ENCODE data around the gene UBE2I.
"Not testable (repeated sequence)": the region's sequence is repeated elsewhere in the genome, so short reads cannot be mapped to it uniquely, and the experiment has no call there.

UBE2I gene

GRCh38 chr16:1328136-1328535 is 18.7 kb downstream of the UBE2I start:
- not testable (repeated sequence) for DNase-seq (ENCODE audit: low read depth in 1 of 2, low spot score in 1 of 2)

DNA sequence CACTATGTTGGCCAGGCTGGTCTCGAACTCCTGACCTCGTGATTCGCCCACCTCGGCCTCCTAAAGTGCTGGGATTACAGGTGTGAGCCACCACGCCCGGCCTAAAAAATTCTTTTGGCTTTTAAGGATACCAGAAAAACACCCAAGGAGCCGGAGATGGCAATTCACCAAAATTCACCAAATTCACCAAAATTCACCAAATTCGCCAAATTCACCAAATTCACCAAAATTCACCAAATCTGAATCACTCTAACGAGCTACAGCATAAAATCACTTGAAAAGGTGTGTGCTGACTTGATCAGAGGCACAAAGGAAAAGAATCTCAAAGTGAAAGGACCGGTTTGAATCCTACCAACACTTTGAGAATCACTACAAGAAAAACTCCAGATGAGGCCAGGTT is 19.5 kb downstream of the UBE2I start:
- DNase-seq (ENCODE audit: low read depth in 1 of 2, low spot score in 1 of 2), result not testable (repeated sequence)

GRCh38 chr16:1330260-1330914 is 21.0 kb downstream of the UBE2I start:
- no peak for DNase-seq (ENCODE audit: low read depth in 1 of 2, low spot score in 1 of 2)

GRCh38 chr16:1330931-1331711 is 21.7 kb downstream of the UBE2I start:
- no peak for DNase-seq (ENCODE audit: low read depth in 1 of 2, low spot score in 1 of 2)

DNA sequence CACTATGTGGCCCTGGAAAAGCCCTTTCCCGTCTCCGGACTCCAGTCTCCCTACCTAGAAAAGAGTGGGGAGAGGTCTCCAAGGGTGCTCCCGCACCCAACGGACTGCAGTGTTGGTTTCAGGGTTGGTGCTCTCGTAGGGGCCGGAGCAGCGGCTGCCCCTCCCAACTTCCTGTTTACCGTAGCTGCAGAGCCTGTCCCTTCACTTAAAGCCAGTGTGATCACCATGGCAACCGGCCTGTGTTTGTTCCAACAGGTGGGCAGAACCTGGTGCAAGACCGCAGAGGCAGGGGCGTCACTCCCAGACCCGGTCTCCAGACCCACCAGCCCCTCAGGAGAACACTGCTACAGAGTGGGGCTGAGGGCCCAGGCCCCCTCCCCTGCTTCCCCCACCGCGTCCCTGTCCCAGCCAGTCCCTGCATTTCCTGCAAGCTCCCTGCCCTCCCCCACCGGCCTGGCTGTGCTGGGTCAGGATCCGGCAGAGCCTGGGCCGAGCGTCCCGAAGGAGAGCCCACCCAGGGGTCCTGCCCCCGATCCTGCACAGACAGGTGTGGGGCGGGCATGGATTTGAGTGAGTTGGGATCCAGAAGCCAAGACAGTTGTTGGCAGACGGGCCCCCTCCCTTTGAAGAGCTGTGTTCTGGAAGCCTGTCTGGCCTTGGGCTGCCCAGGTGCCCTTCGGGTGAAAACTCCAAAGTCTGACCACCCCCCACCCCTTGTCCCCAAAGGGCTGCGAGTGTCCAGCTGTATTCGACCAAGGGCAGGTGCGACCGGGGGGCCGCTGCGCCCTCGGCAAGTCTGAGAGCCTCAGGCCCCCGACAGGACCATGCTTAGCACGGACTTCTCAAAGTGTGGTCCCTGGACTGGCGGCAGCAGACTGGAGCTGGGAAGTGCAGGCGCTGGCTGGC is 22.5 kb downstream of the UBE2I start:
- no peak for DNase-seq (ENCODE audit: low read depth in 1 of 2, low spot score in 1 of 2)

GRCh38 chr16:1332618-1333148 is 23.2 kb downstream of the UBE2I start:
- DNase-seq (ENCODE audit: low read depth in 1 of 2, low spot score in 1 of 2), result no peak

- DNase-seq (ENCODE audit: low read depth in 1 of 2, low spot score in 1 of 2), result no peak
These were observed 23.8 kb downstream of the UBE2I start, which contains the start of gene BAIAP3 for GRCh38 chr16:1333149-1333812. BAIAP3 (plus strand) TSS chr16:1333645; CDS start chr16:1338550, 4,905 bp downstream.

DNA sequence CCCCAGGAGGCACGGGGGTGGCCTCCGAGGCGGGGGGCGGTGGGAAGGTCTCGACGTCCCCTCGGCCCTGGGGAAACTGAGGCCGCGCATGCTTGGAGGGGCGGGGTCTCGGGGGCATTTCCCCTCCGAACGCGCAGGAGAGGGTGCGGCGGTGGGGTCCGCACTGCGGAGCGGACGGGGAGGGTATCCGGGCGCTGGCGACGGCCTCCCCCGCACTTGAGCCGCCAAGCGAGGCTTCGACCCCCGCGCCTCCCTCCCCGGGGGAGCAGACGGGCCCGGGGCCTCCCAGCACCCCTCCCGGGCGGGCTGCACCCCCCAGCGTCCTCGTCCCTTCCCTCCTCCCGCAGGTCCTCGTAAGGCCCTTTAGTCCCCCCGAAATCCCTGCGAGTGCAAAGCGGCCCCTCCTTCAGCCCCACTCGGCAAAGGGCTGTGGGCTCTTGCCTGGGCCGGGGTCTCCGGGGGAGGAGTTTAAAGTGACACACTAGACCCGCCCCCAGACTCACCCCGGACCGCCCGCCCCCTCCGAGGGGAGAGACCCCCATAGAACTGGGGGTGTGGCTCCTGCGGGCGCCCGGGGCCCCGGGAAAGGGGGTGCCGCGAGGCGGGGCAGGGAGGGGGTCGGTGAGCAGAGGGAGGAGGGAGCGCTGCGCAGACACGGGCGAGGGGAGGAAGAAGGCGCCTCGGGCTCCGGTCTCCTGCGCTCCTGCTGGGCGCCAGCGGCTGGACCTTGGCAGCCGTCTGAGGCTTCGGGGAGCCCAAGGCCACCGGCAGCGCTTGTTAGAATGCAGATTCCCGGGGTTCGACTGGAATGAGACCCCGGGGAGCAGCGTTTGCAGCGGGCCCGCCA is 24.6 kb downstream of the UBE2I start:
- DNase-seq (ENCODE audit: low read depth in 1 of 2, low spot score in 1 of 2), result no peak

DNA sequence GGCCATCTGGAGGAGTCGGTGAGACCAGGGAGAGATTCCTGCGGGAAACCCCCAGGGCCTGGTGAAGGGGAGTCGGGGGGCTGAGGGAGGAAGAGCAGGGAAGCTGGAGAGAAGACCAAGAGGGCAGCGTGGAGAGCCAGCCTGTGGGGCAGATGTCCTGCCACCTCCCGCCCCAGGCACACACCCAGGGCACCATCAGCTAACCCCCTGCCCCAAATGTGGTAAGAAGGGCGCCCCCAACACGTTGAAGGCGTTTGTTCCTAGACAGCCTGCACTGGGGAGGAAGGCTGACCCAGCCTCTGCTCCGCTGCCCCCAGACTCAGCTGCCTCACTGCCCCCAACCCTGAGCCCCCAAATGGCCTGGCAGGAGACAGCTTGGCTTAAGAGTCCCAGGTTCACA is 25.3 kb downstream of the UBE2I start:
- DNase-seq (ENCODE audit: low read depth in 1 of 2, low spot score in 1 of 2), result no peak

DNA sequence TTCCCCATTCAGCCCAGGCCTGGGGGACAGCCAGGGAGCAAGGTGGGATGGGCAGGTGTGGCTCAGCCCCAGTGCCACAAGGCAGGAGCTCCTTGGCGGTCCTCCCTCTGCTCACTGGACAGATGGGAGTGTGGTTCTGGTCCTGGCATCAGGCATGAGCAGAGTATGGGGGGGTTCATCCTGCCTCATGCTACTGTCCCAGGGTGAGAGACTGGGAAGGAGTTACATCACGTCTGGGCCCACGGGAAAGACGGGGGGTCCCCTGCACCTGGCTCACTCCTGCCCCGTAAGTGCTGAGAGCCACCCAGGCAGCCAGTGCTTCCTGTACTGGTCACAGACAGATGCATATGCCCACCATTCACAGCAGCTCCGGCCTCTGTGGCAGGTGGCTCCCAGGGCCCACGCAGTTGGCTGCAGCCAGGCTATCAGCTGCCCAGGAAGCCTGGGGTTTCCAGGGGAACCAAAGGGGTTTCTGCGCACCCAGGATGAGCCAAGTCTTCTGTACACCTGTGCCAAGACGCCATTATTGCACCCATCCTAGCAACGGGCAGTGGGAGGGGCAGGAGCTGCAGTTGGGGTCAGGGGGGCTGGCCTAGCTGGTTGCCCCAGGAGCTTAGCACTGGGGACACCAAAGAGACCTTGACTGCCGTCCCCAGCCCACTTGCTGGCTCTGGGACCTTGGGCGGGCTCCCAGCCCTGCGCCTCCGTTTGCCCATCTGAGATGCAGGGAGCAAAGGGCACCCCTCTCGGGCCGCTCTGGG is 26.0 kb downstream of the UBE2I start:
- no peak for DNase-seq (ENCODE audit: low read depth in 1 of 2, low spot score in 1 of 2)

DNA sequence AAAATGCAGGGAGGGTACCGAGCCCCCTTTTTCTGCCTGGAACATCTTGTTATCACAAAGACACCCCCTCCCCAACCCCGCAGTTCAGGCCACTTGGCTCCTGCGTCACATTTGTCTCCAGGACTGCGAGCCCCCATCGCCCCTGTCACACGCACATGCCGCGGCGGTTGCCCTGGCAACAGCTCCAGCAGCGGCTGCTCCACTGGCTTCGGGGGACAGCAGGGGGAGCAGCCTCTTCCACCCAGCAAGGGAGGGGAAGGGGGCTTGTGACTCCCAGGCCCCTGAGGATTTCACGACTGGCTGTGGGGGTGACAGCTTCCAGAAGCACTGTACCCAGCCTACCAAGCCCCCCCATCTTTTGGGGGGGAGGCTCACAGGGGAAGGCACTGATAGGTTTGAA is 26.6 kb downstream of the UBE2I start:
- DNase-seq (ENCODE audit: low read depth in 1 of 2, low spot score in 1 of 2), result no peak

DNA sequence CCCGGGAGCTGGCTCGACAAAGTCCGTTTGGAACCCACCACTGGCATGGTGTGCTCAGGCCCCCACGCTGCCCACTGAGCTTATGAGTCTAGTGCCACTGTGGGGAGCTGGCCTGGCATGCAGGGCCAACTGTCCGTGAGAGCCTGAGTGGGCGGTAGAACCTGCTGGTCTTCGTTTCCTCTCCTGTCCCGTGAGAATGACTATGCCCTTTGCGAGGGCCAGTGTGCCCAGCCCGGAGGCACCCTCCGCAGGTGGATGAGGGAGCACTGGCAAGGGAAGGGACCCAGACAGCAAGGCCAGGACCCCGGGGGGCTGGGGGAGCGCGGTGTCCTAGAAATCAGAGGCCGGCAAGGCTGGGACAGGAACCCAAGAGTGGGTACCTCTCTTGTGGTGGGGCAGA is 27.2 kb downstream of the UBE2I start:
- no peak for DNase-seq (ENCODE audit: low read depth in 1 of 2, low spot score in 1 of 2)

DNA sequence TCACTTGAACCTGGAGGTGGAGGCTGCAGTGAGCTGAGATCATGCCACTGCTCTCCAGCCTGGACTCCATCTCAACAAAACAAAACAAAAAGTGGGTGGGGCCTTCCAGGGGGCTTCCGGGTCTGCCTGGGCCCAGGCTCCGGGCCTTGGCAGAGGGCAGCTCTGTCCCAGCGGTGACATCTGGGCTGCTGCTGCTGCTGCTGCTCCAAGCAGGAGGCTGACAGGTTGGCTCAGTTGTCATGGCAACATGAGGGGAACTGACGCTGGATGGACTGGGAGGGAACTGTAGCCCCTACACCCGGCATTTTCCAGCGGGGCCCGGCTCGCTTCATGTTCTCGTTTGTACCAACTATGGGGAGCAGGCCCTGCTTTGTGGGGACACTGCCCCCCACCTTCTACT is 28.1 kb downstream of the UBE2I start:
- no peak for DNase-seq (ENCODE audit: low read depth in 1 of 2, low spot score in 1 of 2)

- no peak for DNase-seq (ENCODE audit: low read depth in 1 of 2, low spot score in 1 of 2)
These were observed 28.8 kb downstream of the UBE2I start for GRCh38 chr16:1338119-1338730.

DNA sequence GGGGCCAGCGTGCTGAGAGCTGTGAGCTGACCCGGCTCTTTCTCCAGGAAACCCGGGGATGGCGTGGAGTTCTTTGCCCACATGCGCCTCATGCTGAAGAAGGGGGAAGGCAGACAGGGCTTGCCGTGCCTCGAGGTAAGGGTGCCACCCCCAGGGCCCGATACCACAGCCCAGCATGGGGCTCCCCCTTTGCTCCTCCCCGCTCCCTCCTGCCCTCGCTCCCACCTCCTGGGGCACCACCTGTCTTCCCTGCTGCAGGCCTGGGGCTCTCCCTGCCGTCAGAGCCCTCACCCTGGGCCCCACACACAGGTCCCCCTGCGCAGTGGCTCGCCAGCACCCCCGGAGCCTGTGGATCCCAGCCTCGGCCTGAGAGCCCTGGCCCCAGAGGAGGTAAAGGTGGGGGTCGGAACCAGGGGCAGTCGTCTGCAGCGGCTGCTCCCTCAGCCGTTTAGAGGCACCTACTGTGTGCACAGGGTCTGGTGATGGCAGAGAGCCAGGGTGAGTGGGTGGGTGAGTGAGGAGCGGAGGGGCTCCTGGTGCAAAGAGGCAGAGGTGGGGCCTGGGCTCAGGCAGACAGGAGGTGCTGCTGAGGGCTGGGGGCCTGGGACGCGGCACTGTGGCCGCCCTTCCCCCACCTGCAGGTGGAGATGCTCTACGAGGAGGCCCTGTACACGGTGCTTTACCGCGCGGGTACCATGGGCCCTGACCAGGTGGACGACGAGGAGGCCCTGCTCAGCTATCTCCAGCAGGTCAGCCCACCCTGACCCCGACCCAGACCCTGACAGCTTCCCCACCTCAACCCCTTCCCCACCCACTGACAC is 29.6 kb downstream of the UBE2I start:
- DNase-seq (ENCODE audit: low read depth in 1 of 2, low spot score in 1 of 2), result no peak

GRCh38 chr16:1340730-1341494 is 31.5 kb downstream of the UBE2I start:
- no peak for DNase-seq (ENCODE audit: low read depth in 1 of 2, low spot score in 1 of 2)

Data from activated CD4-positive, alpha-beta T cell treated with anti-CD3 and anti-CD28 coated beads, Interleukin-2, amount 50 U/mL, for 24 hours (primary cell).